ENCODE data around the gene OPCML. TPM values are rescaled to one million over a fixed set of nuclear protein-coding genes. Genes with fewer than 3 reads are reported as not detected.

Gene OPCML
- total RNA-seq, 1 experiment from 2014 or later, result 0.13 TPM

DNA sequence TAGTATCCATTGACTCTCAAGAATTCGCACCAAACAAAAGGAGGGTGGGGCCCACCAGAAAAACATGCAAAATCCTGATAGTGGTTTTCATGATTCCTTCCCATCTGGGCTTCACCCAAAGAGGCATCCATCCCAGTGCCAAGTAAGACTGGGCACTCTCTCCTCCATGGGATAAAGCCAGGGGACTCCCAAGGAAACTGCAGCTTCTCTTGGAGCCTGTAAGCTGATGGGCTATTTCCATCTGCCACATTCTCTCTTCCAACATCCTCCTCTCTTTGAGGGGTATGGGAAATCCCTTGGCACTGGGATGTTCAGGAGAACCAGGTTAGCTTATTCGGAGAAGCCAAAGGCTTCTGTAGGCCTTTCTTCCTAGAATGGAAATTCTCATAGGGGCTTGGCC, 10.8 kb downstream of the OPCML start:
- peaks cover 22% of the 10 kb centered on the region for H3K9me3 ChIP-seq (ENCODE audit: low read depth, low read length, poor library complexity, severe bottlenecking)
- CTCF ChIA-PET, result no interaction called here
- no TSS peak for BruUV-seq (replicated peaks)

DNA sequence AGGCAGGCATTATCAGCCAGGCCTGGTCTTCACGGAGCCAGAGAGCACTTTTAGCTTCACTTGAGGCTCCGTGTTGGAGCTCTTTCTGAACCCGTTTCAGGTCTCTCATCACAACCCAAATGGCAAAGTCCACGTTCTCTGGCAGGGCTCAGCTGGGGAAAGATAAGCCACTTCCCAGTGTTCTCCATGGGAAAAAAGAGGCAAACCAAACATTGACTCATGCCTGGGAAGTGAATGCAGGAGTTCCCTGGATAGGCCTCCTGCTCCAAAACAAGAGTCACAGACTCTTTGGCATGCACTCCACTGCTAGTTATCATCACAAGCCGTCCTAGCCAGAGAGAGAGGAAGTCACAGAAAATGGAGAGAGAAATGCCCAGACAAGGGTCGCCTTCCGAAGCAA, 11.6 kb downstream of the OPCML start:
- no peak overlapping the region for H3K27ac ChIP-seq (ENCODE audit: low read depth, low read length, poor library complexity, severe bottlenecking)
- POLR2A ChIA-PET (ENCODE audit: low non-redundant PET), result no interaction called here
- intact Hi-C loops (cut with micrococcal nuclease; ENCODE audit: unreplicated experiment), result no loop called here
- CTCF ChIA-PET, result no interaction called here
- no peak for DNase-seq (ENCODE audit: low spot score)
- no peak overlapping the region for H3K4me3 ChIP-seq (ENCODE audit: low read depth, low read length, poor library complexity, severe bottlenecking)
- no TSS peak for BruUV-seq (replicated peaks)
- no peaks in the 10 kb centered on the region for H3K36me3 ChIP-seq (ENCODE audit: insufficient read depth, low read length, poor library complexity, severe bottlenecking)
- no peaks in the 10 kb centered on the region for H3K27me3 ChIP-seq (replicated peaks; ENCODE audit: insufficient read depth, low read depth, low read length, poor library complexity)
- no peak for TF ChIP-seq EZH2 (IDR thresholded peaks at IDR 0.05; ENCODE audit: borderline replicate concordance, low read depth, low read length, poor library complexity, severe bottlenecking)
- TF ChIP-seq CTCF (conservative IDR thresholded peaks at IDR 0.05; ENCODE audit: low read depth, low read length), result no peak
- H3K9me3 ChIP-seq (ENCODE audit: low read depth, low read length, poor library complexity, severe bottlenecking), result peaks cover 22% of the 10 kb centered on the region
- no peaks in the 10 kb centered on the region for H3K4me1 ChIP-seq (ENCODE audit: insufficient read depth, low read length, poor library complexity, severe bottlenecking)

More for the DNA sequence above, 10.8 kb downstream of the OPCML start:
- no peaks in the 10 kb centered on the region for H3K4me1 ChIP-seq (ENCODE audit: insufficient read depth, low read length, poor library complexity, severe bottlenecking)
- H3K27ac ChIP-seq (ENCODE audit: low read depth, low read length, poor library complexity, severe bottlenecking), result no peak overlapping the region
- no peaks in the 10 kb centered on the region for H3K36me3 ChIP-seq (ENCODE audit: insufficient read depth, low read length, poor library complexity, severe bottlenecking)
- POLR2A ChIA-PET (ENCODE audit: low non-redundant PET), result no interaction called here
- H3K4me3 ChIP-seq (ENCODE audit: low read depth, low read length, poor library complexity, severe bottlenecking), result no peak overlapping the region
- TF ChIP-seq CTCF (conservative IDR thresholded peaks at IDR 0.05; ENCODE audit: low read depth, low read length) (no peak), EZH2 (IDR thresholded peaks at IDR 0.05; ENCODE audit: borderline replicate concordance, low read depth, low read length, poor library complexity, severe bottlenecking) (no peak)
- H3K27me3 ChIP-seq (replicated peaks; ENCODE audit: insufficient read depth, low read depth, low read length, poor library complexity), result no peaks in the 10 kb centered on the region
- intact Hi-C loops (cut with micrococcal nuclease; ENCODE audit: unreplicated experiment), result no loop called here
- no peak for DNase-seq (ENCODE audit: low spot score)

GRCh38 chr11:133519560-133519959, 12.7 kb downstream of the OPCML start:
- Histone ChIP-seq H3K27me3 (replicated peaks; ENCODE audit: insufficient read depth, low read depth, low read length, poor library complexity) (no peaks in the 10 kb centered on the region), H3K27ac (ENCODE audit: low read depth, low read length, poor library complexity, severe bottlenecking) (no peak overlapping the region), H3K9me3 (ENCODE audit: low read depth, low read length, poor library complexity, severe bottlenecking) (peaks cover 27% of the 10 kb centered on the region), H3K36me3 (ENCODE audit: insufficient read depth, low read length, poor library complexity, severe bottlenecking) (no peaks in the 10 kb centered on the region), H3K4me3 (ENCODE audit: low read depth, low read length, poor library complexity, severe bottlenecking) (no peak overlapping the region), H3K4me1 (ENCODE audit: insufficient read depth, low read length, poor library complexity, severe bottlenecking) (no peaks in the 10 kb centered on the region)
- DNase-seq (ENCODE audit: low spot score), result no peak
- intact Hi-C loops (cut with micrococcal nuclease; ENCODE audit: unreplicated experiment), result no loop called here
- TF ChIP-seq EZH2 (IDR thresholded peaks at IDR 0.05; ENCODE audit: borderline replicate concordance, low read depth, low read length, poor library complexity, severe bottlenecking), result no peak
- no peak for TF ChIP-seq CTCF (conservative IDR thresholded peaks at IDR 0.05; ENCODE audit: low read depth, low read length)
- ChIA-PET POLR2A (ENCODE audit: low non-redundant PET) (no interaction called here), CTCF (no interaction called here)
- BruUV-seq (replicated peaks), result no TSS peak

Measured in A673 (cell line).